MM.1S (cell line): Measurements from ENCODE around the gene BMP4.
"Not testable (repeated sequence)": the region's sequence is repeated elsewhere in the genome, so short reads cannot be mapped to it uniquely, and the experiment has no call there.

ENCODE experiments used
- DNase-seq: peaks from one replicate; pipeline ENCODE4 v3.0.0-alpha.2; 2015
- H2AFZ ChIP-seq: fragments of 300-600 bp; sonication (generic); 2 replicates; pipeline ENCODE4 v1.6.0; 2016; ENCODE audit warnings: antibody characterized with exemption, low read length
- H3F3A ChIP-seq: fragments of 300-600 bp; sonication (generic); 2 replicates; pipeline ENCODE4 v1.6.1; 2016; ENCODE audit warnings: mild to moderate bottlenecking, antibody characterized with exemption, low read length, moderate library complexity, mixed read lengths; ENCODE audit not compliant: insufficient read depth
- H3K27ac ChIP-seq: fragments of 300-600 bp; sonication (generic); 2 replicates; pipeline ENCODE4 v1.5.1; 2016; ENCODE audit warnings: mild to moderate bottlenecking, low read length
- H3K27me3 ChIP-seq: fragments of 300-600 bp; sonication (generic); replicated peaks from 2 replicates; pipeline ENCODE4 v1.6.0; 2016; ENCODE audit warnings: low read length; ENCODE audit not compliant: insufficient read depth
- H3K36me3 ChIP-seq: fragments of 300-600 bp; sonication (generic); replicated peaks from 2 replicates; pipeline ENCODE4 v1.6.1; 2016; ENCODE audit warnings: mild to moderate bottlenecking, low read length, mixed read lengths; ENCODE audit not compliant: insufficient read depth
- H3K4me1 ChIP-seq: fragments of 300-600 bp; sonication (generic); 2 replicates; pipeline ENCODE4 v1.6.1; 2016; ENCODE audit warnings: low read length, mixed read lengths
- H3K4me2 ChIP-seq: fragments of 300-600 bp; sonication (generic); 2 replicates; pipeline ENCODE4 v1.6.0; 2016; ENCODE audit warnings: low read depth, low read length
- H3K4me3 ChIP-seq: fragments of 300-600 bp; sonication (generic); 2 replicates; pipeline ENCODE4 v1.5.1; 2016; ENCODE audit warnings: low read length, mixed read lengths
- H3K79me2 ChIP-seq: fragments of 300-600 bp; sonication (generic); 2 replicates; pipeline ENCODE4 v1.6.1; 2016; ENCODE audit warnings: mixed run types, low read length, mixed read lengths
- H3K9ac ChIP-seq: fragments of 300-600 bp; sonication (generic); 2 replicates; pipeline ENCODE4 v1.6.1; 2016; ENCODE audit warnings: low read length, mixed read lengths
- H3K9me2 ChIP-seq: fragments of 300-600 bp; sonication (generic); replicated peaks from 2 replicates; pipeline ENCODE4 v1.6.1; 2016; ENCODE audit warnings: mild to moderate bottlenecking, low read length, mixed read lengths; ENCODE audit not compliant: insufficient read depth
- H3K9me3 ChIP-seq: fragments of 300-600 bp; sonication (generic); replicated peaks from 2 replicates; pipeline ENCODE4 v1.6.1; 2016; ENCODE audit warnings: mild to moderate bottlenecking, low read length, mixed read lengths; ENCODE audit not compliant: insufficient read depth
- H4K20me1 ChIP-seq: fragments of 300-600 bp; sonication (generic); 2 replicates; pipeline ENCODE4 v1.6.1; 2016; ENCODE audit warnings: mild to moderate bottlenecking, low read length, moderate library complexity, mixed read lengths; ENCODE audit not compliant: insufficient read depth
- CTCF ChIP-seq: fragments of 300-600 bp; sonication (generic); IDR thresholded peaks from 2 replicates; pipeline ENCODE4 v1.5.1; 2016; ENCODE audit warnings: antibody characterized with exemption, low read length, mixed read lengths
- EZH2 ChIP-seq: fragments of 300-600 bp; sonication (generic); optimal IDR thresholded peaks from 2 replicates; pipeline ENCODE3; 2017; ENCODE audit warnings: low read depth, mild to moderate bottlenecking, antibody characterized with exemption, low read length, mixed read lengths
- EZH2phosphoT487 ChIP-seq: fragments of 300-600 bp; sonication (generic); IDR thresholded peaks from 2 replicates; pipeline ENCODE4 v1.6.1; 2018; ENCODE audit warnings: antibody characterized with exemption, low read length

Gene BMP4

GRCh38 chr14:53996041-53996440, 39.4 kb upstream of the BMP4 start:
- Histone ChIP-seq H3K27me3 (no peaks in the 10 kb centered on the region), H3K9me2 (no peaks in the 10 kb centered on the region), H4K20me1 (no peaks in the 10 kb centered on the region), H3K79me2 (no peaks in the 10 kb centered on the region), H3K27ac (no peak overlapping the region), H3K9me3 (no peaks in the 10 kb centered on the region), H3K36me3 (no peaks in the 10 kb centered on the region), H2AFZ (no peak overlapping the region), H3F3A (no peaks in the 10 kb centered on the region), H3K4me1 (no peaks in the 10 kb centered on the region), H3K4me3 (no peak overlapping the region), H3K9ac (no peak overlapping the region), H3K4me2 (no peak overlapping the region)
- no peak for DNase-seq
- TF ChIP-seq EZH2phosphoT487 = no peak
- TF ChIP-seq CTCF = no peak
- no peak for TF ChIP-seq EZH2

GRCh38 chr14:53993920-53994607, 37.4 kb upstream of the BMP4 start:
- H3K9ac ChIP-seq = no peak overlapping the region
- no peaks in the 10 kb centered on the region for H3K79me2 ChIP-seq
- no peaks in the 10 kb centered on the region for H3K9me2 ChIP-seq
- H3K4me3 ChIP-seq = no peak overlapping the region
- no peaks in the 10 kb centered on the region for H4K20me1 ChIP-seq
- no peak overlapping the region for H3K27ac ChIP-seq
- no peaks in the 10 kb centered on the region for H3K4me1 ChIP-seq
- no peak for TF ChIP-seq CTCF
- no peak for TF ChIP-seq EZH2phosphoT487
- TF ChIP-seq EZH2 = no peak
- H3K9me3 ChIP-seq = no peaks in the 10 kb centered on the region
- H3K27me3 ChIP-seq = no peaks in the 10 kb centered on the region
- H3K4me2 ChIP-seq = no peak overlapping the region
- no peaks in the 10 kb centered on the region for H3F3A ChIP-seq
- H2AFZ ChIP-seq = no peak overlapping the region
- no peak for DNase-seq
- H3K36me3 ChIP-seq = no peaks in the 10 kb centered on the region

GRCh38 chr14:53990978-53991377, 34.4 kb upstream of the BMP4 start:
- H3K79me2 ChIP-seq = no peaks in the 10 kb centered on the region
- H3K27me3 ChIP-seq = no peaks in the 10 kb centered on the region
- H3K4me3 ChIP-seq = no peak overlapping the region
- no peaks in the 10 kb centered on the region for H3K4me1 ChIP-seq
- TF ChIP-seq EZH2phosphoT487 (no peak), CTCF (no peak), EZH2 (no peak)
- H3K9me3 ChIP-seq = no peaks in the 10 kb centered on the region
- no peaks in the 10 kb centered on the region for H4K20me1 ChIP-seq
- H3K36me3 ChIP-seq = no peaks in the 10 kb centered on the region
- H2AFZ ChIP-seq = no peak overlapping the region
- no peak for DNase-seq
- no peak overlapping the region for H3K27ac ChIP-seq
- no peak overlapping the region for H3K4me2 ChIP-seq
- no peak overlapping the region for H3K9ac ChIP-seq
- H3F3A ChIP-seq = no peaks in the 10 kb centered on the region
- H3K9me2 ChIP-seq = no peaks in the 10 kb centered on the region

GRCh38 chr14:53986718-53987117, 30.1 kb upstream of the BMP4 start:
- H3K4me1 ChIP-seq, H3K4me3 ChIP-seq, H3K9me3 ChIP-seq, H3K27me3 ChIP-seq, H2AFZ ChIP-seq, H3K79me2 ChIP-seq, H3K36me3 ChIP-seq, H3K9ac ChIP-seq, H3K9me2 ChIP-seq, H4K20me1 ChIP-seq, H3K4me2 ChIP-seq, DNase-seq, H3F3A ChIP-seq, H3K27ac ChIP-seq: not testable (repeated sequence)

- not testable (repeated sequence) for H3K4me1 ChIP-seq, H2AFZ ChIP-seq, H3K79me2 ChIP-seq, H3K27ac ChIP-seq, H3K4me2 ChIP-seq, H3K9me3 ChIP-seq, H3K4me3 ChIP-seq, DNase-seq, H3K9ac ChIP-seq, H3F3A ChIP-seq, H3K27me3 ChIP-seq, H3K9me2 ChIP-seq, H4K20me1 ChIP-seq, H3K36me3 ChIP-seq
Observed at GRCh38 chr14:53984958-53985357, 28.3 kb upstream of the BMP4 start.
